T-helper 17 cell (primary cell): ENCODE data around the gene ZFP62. TPM values are rescaled to one million over a fixed set of nuclear protein-coding genes. Genes with fewer than 3 reads are reported as not detected.

Experiments
- ATAC-seq: fragments of 150-1000 bp; cut with Tn5 transposase; 2 replicates; pipeline ENCODE4 v1.10.0; 2021; ENCODE audit warnings: mild to moderate bottlenecking, moderate library complexity
- DNase-seq, 3 donors: peaks; one replicate each; pipeline versions ENCODE4 v3.0.0 to v3.0.0-alpha.2; 2020 to 2021
- H3K9me3 ChIP-seq: one replicate; pipeline ENCODE4 v1.7.0; 2013; ENCODE audit warnings: low read length, mild to moderate bottlenecking; ENCODE audit not compliant: control insufficient read depth, poor library complexity, severe bottlenecking
- H3K27ac Mint-ChIP-seq: one replicate; pipeline ENCODE4 v1.8.0; 2022; ENCODE audit warnings: mild to moderate bottlenecking, moderate library complexity, mixed read lengths
- H3K27me3 Mint-ChIP-seq: one replicate; pipeline ENCODE4 v1.8.0; 2022; ENCODE audit warnings: mixed read lengths
- H3K36me3 Mint-ChIP-seq: one replicate; pipeline ENCODE4 v1.8.0; 2022; ENCODE audit warnings: low read depth, mixed read lengths
- H3K4me1 Mint-ChIP-seq: one replicate; pipeline ENCODE4 v1.8.0; 2022; ENCODE audit warnings: mild to moderate bottlenecking, mixed read lengths
- H3K4me3 Mint-ChIP-seq: one replicate; pipeline ENCODE4 v1.8.0; 2022; ENCODE audit warnings: mild to moderate bottlenecking, moderate library complexity, mixed read lengths
- total RNA-seq, 4 donors: library from RNA in 2 of 4; stranded (reverse) in 2 of 4; gene quantifications; one replicate each; pipeline ENCODE4 v1.2.3 and lab custom pipeline; 2022 to 2026

ZFP62 gene
- total RNA-seq, 2 donors from 2014 or later: 18.9 to 23.5 TPM

DNA sequence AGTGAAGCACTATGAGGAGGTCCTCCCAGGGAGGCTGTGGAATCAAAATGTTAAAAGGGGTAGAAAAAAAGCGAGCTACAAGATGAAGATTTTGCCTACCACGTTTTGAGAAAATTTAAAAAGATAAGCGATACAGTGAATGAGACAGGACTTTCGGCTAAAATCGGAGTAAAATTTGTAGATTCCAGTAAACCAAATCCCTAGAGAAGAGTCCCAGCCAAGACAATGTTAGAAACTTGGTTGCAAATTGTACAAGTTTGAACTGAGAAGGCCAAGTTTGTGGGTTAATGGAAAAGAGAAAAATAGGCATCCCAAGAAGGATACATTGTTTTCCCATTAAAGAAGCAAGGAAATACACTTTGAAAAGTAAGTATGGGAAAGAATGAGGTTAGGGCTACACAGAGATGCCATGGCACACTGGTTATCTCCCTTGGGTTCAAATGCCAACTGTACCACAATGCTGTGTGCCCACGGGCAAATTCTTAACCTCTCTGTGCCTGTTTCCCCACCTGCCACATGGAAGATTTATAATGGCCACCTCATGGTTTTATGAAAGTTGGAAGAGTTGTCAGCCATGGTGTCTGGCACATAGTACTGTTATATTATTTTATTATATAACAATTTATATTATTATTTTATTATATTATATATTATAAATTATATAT is 42.3 kb downstream of the ZFP62 start:
- Mint-ChIP-seq H3K36me3 (no peaks in the 10 kb centered on the region), H3K27me3 (no peaks in the 10 kb centered on the region), H3K27ac (no peak overlapping the region), H3K4me3 (no peak overlapping the region), H3K4me1 (peaks cover 25% of the 10 kb centered on the region)
- no peaks in the 10 kb centered on the region for H3K9me3 ChIP-seq
- no peak for ATAC-seq
- DNase-seq: no peak

DNA sequence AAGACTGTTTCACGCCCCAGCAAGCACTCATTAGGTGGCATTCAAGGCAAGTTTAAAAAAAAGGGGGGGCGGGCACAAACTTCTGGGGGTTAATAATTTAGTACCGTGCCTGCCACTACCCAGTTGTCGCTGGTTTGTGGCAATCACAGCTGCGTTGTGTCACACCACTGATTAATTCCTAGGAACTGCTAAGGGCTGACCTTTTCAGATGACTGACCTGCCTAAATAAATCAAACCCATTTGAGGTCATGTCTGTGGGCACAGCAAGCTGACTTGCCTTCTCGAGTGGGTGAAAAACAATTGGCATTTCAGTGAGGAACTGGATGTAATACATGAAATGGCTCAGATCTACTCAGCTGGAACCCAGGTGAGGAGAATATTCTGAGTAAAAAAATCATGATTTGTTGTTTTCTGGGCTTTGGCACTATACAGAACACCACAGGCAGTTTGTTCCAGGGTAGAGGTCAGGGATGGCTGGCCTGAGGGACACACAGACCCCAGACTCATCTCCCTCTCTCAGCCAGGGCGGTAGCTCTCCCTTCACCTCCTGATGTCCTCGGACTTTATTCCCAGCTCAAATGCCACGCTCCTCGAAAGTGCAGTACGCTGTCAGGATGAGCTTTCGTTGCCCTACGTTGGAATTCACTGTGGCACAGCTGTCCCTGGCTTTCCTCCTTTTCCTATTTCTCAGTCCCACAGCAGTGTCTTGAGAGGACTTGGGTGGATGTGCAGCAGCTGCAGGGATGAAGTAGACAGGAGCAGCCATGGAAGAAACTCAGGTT is 43.0 kb downstream of the ZFP62 start:
- ATAC-seq: no peak
- H3K9me3 ChIP-seq: no peaks in the 10 kb centered on the region
- DNase-seq: no peak
- no peaks in the 10 kb centered on the region for H3K27me3 Mint-ChIP-seq
- H3K27ac Mint-ChIP-seq: no peak overlapping the region
- no peaks in the 10 kb centered on the region for H3K36me3 Mint-ChIP-seq
- peaks cover 29% of the 10 kb centered on the region for H3K4me1 Mint-ChIP-seq
- H3K4me3 Mint-ChIP-seq: no peak overlapping the region

DNA sequence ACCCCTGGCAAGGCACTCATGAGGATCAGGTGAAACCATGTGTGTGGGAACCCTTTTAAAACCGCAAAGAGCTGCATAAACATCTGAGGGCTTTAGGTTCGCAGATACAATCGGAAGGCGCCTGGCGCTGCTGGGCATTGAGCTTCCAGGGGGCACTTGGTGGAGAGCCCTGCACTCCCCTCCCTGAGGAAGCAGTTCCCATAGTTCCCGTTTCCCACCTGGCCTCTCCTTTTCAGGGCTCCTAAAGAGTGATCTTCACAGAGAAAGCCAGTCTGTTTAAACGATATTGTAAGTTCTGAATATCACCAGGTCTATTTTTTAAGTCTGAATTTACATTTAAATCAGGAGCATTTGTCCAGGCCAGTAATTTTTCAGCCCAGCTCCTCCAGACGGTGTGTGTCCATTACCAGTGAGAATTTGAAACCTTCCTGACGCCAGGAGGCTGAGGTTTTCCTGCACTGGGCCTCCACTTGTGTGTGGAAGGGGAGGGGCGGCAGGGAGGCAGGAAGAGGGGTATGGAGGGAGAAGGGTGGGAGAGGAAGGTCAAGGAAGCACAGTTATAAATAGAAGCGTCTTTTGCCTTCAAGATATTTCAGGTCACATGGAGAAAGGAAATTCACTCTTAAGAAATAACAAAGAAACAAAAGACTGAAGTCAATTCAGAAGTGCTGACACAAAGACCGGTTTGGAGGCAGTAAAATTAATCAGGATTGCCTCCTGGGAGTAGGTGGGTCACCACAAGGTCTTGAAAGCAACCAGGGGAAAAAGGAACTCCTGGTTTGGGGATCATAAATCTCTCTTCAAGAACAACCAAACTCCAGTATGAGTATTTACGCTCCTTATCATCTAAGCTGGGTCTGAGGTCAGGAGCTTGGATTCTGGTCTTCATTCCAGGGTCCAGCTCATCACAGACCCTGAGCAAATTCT is 44.2 kb downstream of the ZFP62 start:
- DNase-seq: no peak
- Mint-ChIP-seq H3K27ac (peak overlapping the region; percentile 94), H3K4me3 (peak overlapping the region; percentile 72), H3K27me3 (no peaks in the 10 kb centered on the region), H3K4me1 (peaks cover 34% of the 10 kb centered on the region), H3K36me3 (no peaks in the 10 kb centered on the region)
- peak; percentile 68 for ATAC-seq
- H3K9me3 ChIP-seq: no peaks in the 10 kb centered on the region

DNA sequence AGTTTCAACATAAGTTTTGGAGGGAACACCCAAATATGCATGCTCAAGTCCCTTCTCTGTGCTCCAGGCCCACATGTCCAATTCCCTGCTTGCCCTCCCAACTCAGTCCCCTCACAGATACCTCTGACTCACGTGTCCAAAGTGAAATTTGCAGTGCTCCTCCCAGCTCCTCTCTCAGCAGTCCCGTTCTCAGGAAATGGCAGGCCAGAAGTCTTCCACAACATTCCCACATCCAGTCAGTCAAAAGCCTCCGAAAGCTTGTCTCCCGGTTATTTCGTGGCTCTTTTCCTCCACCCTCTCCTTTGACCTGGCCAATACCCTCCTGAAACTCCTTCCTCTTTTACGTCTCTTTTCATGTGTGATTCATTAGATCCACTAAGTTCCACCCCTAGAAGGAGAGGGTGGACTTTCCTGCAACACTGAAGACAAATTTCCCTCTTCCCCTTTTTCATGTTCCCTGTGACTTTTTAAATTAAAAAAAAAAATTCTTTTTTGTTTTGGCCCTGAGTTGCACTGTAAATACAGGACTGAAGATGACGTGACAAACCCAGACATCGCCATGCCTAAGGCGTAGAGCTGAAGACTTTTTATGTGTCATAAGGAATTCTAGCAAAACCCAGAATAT is 45.7 kb downstream of the ZFP62 start:
- no peak overlapping the region for H3K4me3 Mint-ChIP-seq
- no peak for DNase-seq
- peak overlapping the region; percentile 94 for H3K27ac Mint-ChIP-seq
- no peaks in the 10 kb centered on the region for H3K36me3 Mint-ChIP-seq
- H3K9me3 ChIP-seq: no peaks in the 10 kb centered on the region
- H3K4me1 Mint-ChIP-seq: peaks cover 40% of the 10 kb centered on the region
- no peaks in the 10 kb centered on the region for H3K27me3 Mint-ChIP-seq
- ATAC-seq: no peak

DNA sequence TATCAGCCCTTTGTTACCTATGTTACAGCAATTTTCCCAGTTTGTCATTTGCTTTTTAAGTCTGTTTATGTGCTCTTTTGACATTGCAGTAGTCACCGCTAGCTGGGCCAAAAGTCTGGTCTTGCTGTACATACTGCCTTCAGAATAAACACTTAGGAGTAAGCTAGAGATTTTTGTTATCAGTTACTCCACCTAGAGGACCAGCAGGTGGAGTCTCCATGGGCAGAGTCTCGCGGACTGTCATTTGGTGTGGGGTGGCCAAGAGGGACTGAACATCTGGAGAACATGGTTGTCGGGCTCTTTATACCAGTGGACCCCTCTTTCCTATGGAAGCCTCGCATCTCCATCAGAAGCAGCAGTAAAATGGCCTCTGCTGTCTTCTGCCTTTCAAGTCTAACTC is 47.7 kb downstream of the ZFP62 start:
- H3K9me3 ChIP-seq: no peaks in the 10 kb centered on the region
- H3K27me3 Mint-ChIP-seq: no peaks in the 10 kb centered on the region
- peak overlapping the region; percentile 19 for H3K4me3 Mint-ChIP-seq
- ATAC-seq (no peak), DNase-seq (no peak)
- peaks cover 3% of the 10 kb centered on the region for H3K36me3 Mint-ChIP-seq
- H3K27ac Mint-ChIP-seq: peak overlapping the region; percentile 27
- peaks cover 52% of the 10 kb centered on the region for H3K4me1 Mint-ChIP-seq

DNA sequence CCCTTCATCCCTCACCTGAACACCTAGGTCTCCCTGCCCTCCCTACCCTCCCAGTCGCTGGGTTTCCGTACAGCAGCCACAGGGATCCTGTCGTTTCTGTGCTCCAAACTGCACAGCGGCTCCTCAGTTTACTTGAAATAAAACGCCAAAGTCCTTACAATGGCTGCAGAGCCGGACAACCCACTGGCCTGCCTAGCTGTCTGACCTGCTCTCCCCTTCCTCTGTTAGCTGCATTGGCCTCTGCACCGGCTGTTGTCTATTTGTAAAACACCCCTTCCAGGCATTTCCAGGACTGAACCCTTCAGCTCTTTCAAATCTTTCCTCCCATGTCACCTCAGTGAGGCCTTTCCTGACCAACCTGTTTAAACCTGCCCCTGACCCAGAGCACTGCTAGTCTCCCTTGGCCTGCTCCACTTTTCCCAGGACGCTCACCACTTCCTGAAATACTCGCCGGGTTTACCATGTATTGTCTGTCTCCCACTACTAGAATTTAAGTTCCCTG is 49.4 kb downstream of the ZFP62 start:
- peak overlapping the region; percentile 87 for H3K4me3 Mint-ChIP-seq
- ATAC-seq (no peak), DNase-seq (no peak)
- H3K27me3 Mint-ChIP-seq: no peaks in the 10 kb centered on the region
- peak overlapping the region; percentile 97 for H3K27ac Mint-ChIP-seq
- no peaks in the 10 kb centered on the region for H3K9me3 ChIP-seq
- peaks cover 66% of the 10 kb centered on the region for H3K4me1 Mint-ChIP-seq
- peaks cover 3% of the 10 kb centered on the region for H3K36me3 Mint-ChIP-seq

DNA sequence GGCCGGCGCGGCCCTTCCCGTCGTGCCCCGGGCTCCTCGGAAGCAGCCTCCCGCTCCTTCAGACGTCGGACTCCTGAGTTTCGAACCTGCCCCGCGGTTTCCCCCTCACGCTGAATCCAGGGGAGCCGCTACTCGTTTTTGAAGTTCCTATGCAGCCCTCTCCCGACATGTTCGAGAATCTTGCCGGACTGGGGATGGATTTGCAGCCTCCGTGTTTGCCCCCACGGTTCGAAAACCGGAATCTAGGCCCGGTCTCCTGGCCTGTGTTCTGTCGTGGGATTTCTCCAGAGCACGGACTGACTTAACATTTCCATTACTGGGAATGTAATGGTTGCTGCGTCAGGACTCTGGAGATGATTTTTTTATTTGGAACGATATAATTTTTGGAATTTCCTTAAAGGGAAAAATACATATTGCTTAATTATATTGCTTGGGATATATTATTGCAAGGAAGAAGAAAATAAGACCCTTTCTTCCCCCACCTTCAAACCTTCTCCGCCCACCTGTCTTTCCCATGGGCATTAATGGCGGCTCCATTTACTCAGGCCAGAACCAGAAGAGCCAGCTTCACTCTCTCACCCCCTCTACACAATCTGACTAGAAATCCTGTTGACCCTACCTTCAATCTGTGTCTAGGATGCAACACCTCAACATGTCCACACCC is 50.0 kb downstream of the ZFP62 start:
- no peaks in the 10 kb centered on the region for H3K27me3 Mint-ChIP-seq
- peak overlapping the region; percentile 97 for H3K27ac Mint-ChIP-seq
- DNase-seq (no peak), ATAC-seq (no peak)
- peaks cover 3% of the 10 kb centered on the region for H3K36me3 Mint-ChIP-seq
- no peaks in the 10 kb centered on the region for H3K9me3 ChIP-seq
- H3K4me3 Mint-ChIP-seq: peak overlapping the region; percentile 87
- H3K4me1 Mint-ChIP-seq: peaks cover 68% of the 10 kb centered on the region

DNA sequence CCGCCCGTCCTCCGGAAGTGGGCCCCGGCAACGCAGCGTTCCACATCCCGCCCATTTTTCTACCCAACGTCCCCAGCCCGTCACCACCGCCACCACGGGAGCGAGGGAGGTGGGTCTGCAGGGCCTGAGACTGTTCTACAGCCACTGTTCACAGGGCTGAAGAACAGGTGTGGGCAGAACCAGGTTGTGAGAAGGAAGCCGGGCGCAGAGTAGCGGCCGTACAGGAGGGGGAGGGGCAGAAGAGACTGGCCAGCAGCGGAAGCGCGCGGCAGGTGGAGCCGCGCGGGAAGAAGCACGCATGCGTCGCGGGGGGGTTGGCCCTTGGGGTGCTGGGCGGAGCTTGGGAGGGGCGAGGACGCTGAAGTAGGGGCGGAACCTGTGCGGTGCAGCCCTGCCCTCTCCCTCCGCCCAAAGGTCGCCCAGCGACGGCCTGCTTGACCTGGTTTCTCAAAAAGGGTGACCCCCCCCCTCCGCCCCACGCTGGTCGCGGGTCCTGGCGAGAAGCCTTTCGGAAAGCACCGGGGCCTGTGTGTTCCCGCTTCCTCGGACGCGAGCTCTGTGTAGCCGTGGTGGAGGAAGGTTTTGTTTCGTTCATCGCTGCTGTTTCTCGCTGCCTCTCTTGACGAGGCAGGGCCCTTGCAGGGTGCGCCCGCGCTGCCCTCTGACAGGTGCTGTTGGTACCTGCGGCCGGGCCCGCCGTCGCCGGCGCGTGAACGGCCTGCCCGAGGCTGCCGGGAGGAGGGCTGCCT is 50.7 kb downstream of the ZFP62 start:
- H3K4me3 Mint-ChIP-seq: peak overlapping the region; percentile 87
- peaks cover 3% of the 10 kb centered on the region for H3K36me3 Mint-ChIP-seq
- peaks cover 69% of the 10 kb centered on the region for H3K4me1 Mint-ChIP-seq

DNA sequence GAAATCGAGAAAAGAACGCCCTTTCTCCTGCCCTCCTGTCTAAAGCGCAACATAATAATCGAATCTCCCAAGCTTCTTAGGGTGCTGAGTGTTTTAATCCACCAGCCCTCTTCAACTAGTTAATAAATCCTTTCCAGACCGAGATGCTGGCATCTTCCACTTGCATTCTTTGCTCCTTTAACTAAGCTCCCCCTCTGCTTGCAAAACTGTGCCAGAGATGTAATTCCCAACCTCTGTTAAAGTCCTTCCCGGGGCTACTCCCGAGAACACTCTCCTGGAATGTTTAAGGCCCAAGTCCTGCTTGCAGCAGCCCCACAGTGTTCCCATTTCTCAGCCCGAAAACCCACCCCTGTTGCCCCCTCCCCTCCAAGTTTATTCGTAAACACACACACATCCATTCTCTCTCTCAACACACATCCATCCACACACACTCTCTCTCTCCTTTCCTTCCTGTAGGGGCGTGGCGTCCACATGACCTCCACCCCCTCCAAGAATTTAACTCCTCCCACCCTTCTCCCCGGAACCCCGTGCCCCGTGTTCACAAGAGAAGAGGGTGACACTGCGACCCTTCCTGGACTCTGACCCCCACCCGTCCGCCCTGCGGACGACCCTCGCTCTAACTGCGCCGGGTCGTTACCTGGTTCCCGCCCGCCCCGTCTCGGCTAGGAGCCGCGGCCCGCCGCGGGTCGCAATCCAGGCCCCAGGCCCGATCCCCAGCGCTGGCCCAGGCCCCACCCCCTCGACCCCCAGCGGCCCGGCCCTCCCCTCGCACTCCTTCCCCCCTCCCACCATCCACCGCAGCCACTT is 51.5 kb downstream of the ZFP62 start:
- Mint-ChIP-seq H3K4me1 (peaks cover 71% of the 10 kb centered on the region), H3K4me3 (peak overlapping the region; percentile 87)
- peak; percentile 75 for ATAC-seq

More for the DNA sequence above, 50.7 kb downstream of the ZFP62 start:
- no peaks in the 10 kb centered on the region for H3K9me3 ChIP-seq
- Mint-ChIP-seq H3K27me3 (no peaks in the 10 kb centered on the region), H3K27ac (peak overlapping the region; percentile 97)
- ATAC-seq: peak; percentile 82
- peak; percentile 93 to 94 (median 94) for DNase-seq

DNA sequence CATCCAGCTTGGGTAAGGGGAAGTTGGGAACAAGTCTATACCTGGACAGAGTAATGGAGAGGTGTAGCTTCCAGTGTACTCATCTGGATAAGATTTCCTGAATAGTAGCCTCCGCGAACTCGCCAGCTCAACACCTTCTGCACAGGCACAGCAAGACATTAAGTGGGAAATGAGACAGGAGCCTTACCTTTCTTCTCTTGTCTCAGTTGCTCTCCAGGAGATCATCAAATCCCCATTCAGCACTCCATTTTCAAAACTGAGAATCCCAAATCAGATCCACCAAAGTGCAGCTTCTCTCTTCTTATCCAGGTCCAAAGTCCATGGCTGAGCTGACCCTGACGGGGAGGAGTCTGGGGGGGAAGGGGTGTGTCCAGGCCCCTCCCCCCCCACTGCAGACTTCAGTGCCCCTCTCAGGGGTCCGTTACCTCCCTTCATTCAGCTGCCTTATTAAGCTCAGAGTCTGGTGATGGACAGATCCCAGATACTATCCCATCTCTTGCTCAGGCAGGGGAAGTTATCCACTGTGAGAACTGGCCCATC is 52.5 kb downstream of the ZFP62 start:
- no peak for ATAC-seq
- Mint-ChIP-seq H3K36me3 (peaks cover 3% of the 10 kb centered on the region), H3K27ac (peak overlapping the region; percentile 97), H3K4me1 (peaks cover 65% of the 10 kb centered on the region), H3K4me3 (peak overlapping the region; percentile 87), H3K27me3 (no peaks in the 10 kb centered on the region)
- DNase-seq: no peak
- H3K9me3 ChIP-seq: no peaks in the 10 kb centered on the region

More for the DNA sequence above, 51.5 kb downstream of the ZFP62 start:
- H3K36me3 Mint-ChIP-seq: peaks cover 3% of the 10 kb centered on the region
- peak overlapping the region; percentile 97 for H3K27ac Mint-ChIP-seq
- H3K9me3 ChIP-seq: no peaks in the 10 kb centered on the region
- DNase-seq: peak; percentile 72 to 90 (median 80)
- H3K27me3 Mint-ChIP-seq: no peaks in the 10 kb centered on the region
